Ascending aorta (tissue), 2 donors: ENCODE data around the gene SHISA6. TPM values are rescaled to one million over a fixed set of nuclear protein-coding genes. Genes with fewer than 3 reads are reported as not detected.

ENCODE experiments used
- DNase-seq, 2 donors: peaks; one replicate each; pipeline ENCODE4 v3.0.0-alpha.2; 2019; ENCODE audit warnings: low spot score in 2 of 2
- H3K27ac ChIP-seq, 2 donors: fragments of 200-600 bp; sonication (generic); one replicate each; pipeline ENCODE4 v1.5.1; 2016 to 2017; ENCODE audit warnings: mild to moderate bottlenecking in 1 of 2
- H3K27me3 ChIP-seq: fragments of 200-600 bp; sonication (generic); one replicate; pipeline ENCODE4 v1.5.1; 2017
- H3K36me3 ChIP-seq, 2 donors: fragments of 200-600 bp; sonication (generic); one replicate each; pipeline ENCODE4 v1.5.1; 2016
- H3K4me1 ChIP-seq, 2 donors: fragments of 200-600 bp; sonication (generic); one replicate each; pipeline ENCODE4 v1.5.1; 2016 to 2017; ENCODE audit warnings: mild to moderate bottlenecking in 1 of 2
- H3K4me3 ChIP-seq, 2 donors: fragments of 200-600 bp; sonication (generic); one replicate each; pipeline ENCODE4 v1.5.1; 2016 to 2017; ENCODE audit warnings: mild to moderate bottlenecking in 1 of 2
- H3K9me3 ChIP-seq, 2 donors: fragments of 200-600 bp; sonication (generic); one replicate each; pipeline ENCODE4 v1.5.1; 2016
- CTCF ChIP-seq, 3 experiments: fragments of 200-600 bp in 2 of 3; fragments of 450-650 bp in 1 of 3; sonication (generic) in 2 of 3; IDR thresholded peaks; one replicate each; pipeline ENCODE4 v1.5.1; 2016 to 2019; ENCODE audit warnings: antibody characterized with exemption in 3 of 3, mild to moderate bottlenecking in 1 of 3, moderate library complexity in 1 of 3
- intact Hi-C: fragments of 100-400 bp; cut with DNase I; formaldehyde crosslinking; loops from one replicate; pipeline ENCODE4 v1.15.1; 2023
- total RNA-seq: library from RNA; depleted of rRNA; stranded (reverse); fragments of >200 nt; gene quantifications from one replicate; pipeline ENCODE4 v1.1.0, GENCODE V29; 2016

Gene SHISA6
- total RNA-seq, 1 donor from 2014 or later, result 0.11 TPM

GRCh38 chr17:11212792-11213191, 28.2 kb upstream of the SHISA6 start:
- Histone ChIP-seq H3K27ac (no peak overlapping the region), H3K4me3 (no peak overlapping the region), H3K4me1 (no peaks in the 10 kb centered on the region), H3K9me3 (peaks cover 0 to 12% of the 10 kb centered on the region in 2 donors), H3K36me3 (no peaks in the 10 kb centered on the region), H3K27me3 (no peaks in the 10 kb centered on the region)
- TF ChIP-seq CTCF (IDR thresholded peaks at IDR 0.05), result no peak
- no peak for DNase-seq
- intact Hi-C loops, result no loop called here

GRCh38 chr17:11216976-11217375, 24.0 kb upstream of the SHISA6 start:
- peaks cover 0 to 5% of the 10 kb centered on the region in 2 donors for H3K9me3 ChIP-seq
- intact Hi-C loops, result no loop called here
- no peak overlapping the region for H3K27ac ChIP-seq
- TF ChIP-seq CTCF (IDR thresholded peaks at IDR 0.05), result no peak
- H3K4me1 ChIP-seq, result no peaks in the 10 kb centered on the region
- H3K36me3 ChIP-seq, result no peaks in the 10 kb centered on the region
- no peak for DNase-seq
- no peaks in the 10 kb centered on the region for H3K27me3 ChIP-seq
- H3K4me3 ChIP-seq, result no peak overlapping the region

GRCh38 chr17:11221196-11221595, 19.8 kb upstream of the SHISA6 start:
- intact Hi-C loops, result no loop called here
- TF ChIP-seq CTCF (IDR thresholded peaks at IDR 0.05), result no peak
- no peaks in the 10 kb centered on the region for H3K4me1 ChIP-seq
- no peak overlapping the region for H3K27ac ChIP-seq
- H3K36me3 ChIP-seq, result no peaks in the 10 kb centered on the region
- H3K4me3 ChIP-seq, result no peak overlapping the region
- no peaks in the 10 kb centered on the region for H3K27me3 ChIP-seq
- H3K9me3 ChIP-seq, result no peaks in the 10 kb centered on the region
- no peak for DNase-seq

- Histone ChIP-seq H3K4me3 (no peak overlapping the region), H3K4me1 (no peaks in the 10 kb centered on the region), H3K27me3 (no peaks in the 10 kb centered on the region), H3K9me3 (no peaks in the 10 kb centered on the region), H3K36me3 (no peaks in the 10 kb centered on the region), H3K27ac (no peak overlapping the region)
- no peak for TF ChIP-seq CTCF (IDR thresholded peaks at IDR 0.05)
- intact Hi-C loops, result no loop called here
- no peak for DNase-seq
These were observed 19.3 kb upstream of the SHISA6 start for GRCh38 chr17:11221721-11222120.

- intact Hi-C loops, result no loop called here
- Histone ChIP-seq H3K4me3 (no peak overlapping the region), H3K9me3 (no peaks in the 10 kb centered on the region), H3K27me3 (no peaks in the 10 kb centered on the region), H3K4me1 (no peaks in the 10 kb centered on the region), H3K27ac (no peak overlapping the region), H3K36me3 (no peaks in the 10 kb centered on the region)
- no peak for TF ChIP-seq CTCF (IDR thresholded peaks at IDR 0.05)
- DNase-seq, result no peak
These were observed 2.3 kb upstream of the SHISA6 start for GRCh38 chr17:11238705-11239104.

GRCh38 chr17:11239379-11239970, 1.5 kb upstream of the SHISA6 start:
- Histone ChIP-seq H3K4me3 (no peak overlapping the region), H3K36me3 (no peaks in the 10 kb centered on the region), H3K27me3 (no peaks in the 10 kb centered on the region), H3K9me3 (no peaks in the 10 kb centered on the region), H3K27ac (no peak overlapping the region), H3K4me1 (no peaks in the 10 kb centered on the region)
- no peak for DNase-seq
- TF ChIP-seq CTCF (IDR thresholded peaks at IDR 0.05), result no peak
- intact Hi-C loops, result no loop called here
